GM19463 (cell line): ENCODE measurements around the gene SOX6.
"Not testable (repeated sequence)": the region's sequence is repeated elsewhere in the genome, so short reads cannot be mapped to it uniquely, and the experiment has no call there.

ENCODE experiments used
- ATAC-seq: cut with Tn5 transposase; IDR thresholded peaks from one replicate; pipeline ENCODE4 v1.9.1; 2021; ENCODE audit warnings: mild to moderate bottlenecking, moderate library complexity; ENCODE audit not compliant: unreplicated experiment

The SOX6 gene

GRCh38 chr11:16157327-16157726 is 199.0 kb downstream of the SOX6 start:
- no peak for ATAC-seq

GRCh38 chr11:16155448-16155847 is 200.9 kb downstream of the SOX6 start:
- no peak for ATAC-seq

GRCh38 chr11:16154715-16155396 is 201.5 kb downstream of the SOX6 start:
- no peak for ATAC-seq

GRCh38 chr11:16153951-16154350 is 202.4 kb downstream of the SOX6 start:
- ATAC-seq, result no peak

GRCh38 chr11:16151138-16151537 is 205.2 kb downstream of the SOX6 start:
- no peak for ATAC-seq

GRCh38 chr11:16149476-16149875 is 206.9 kb downstream of the SOX6 start:
- ATAC-seq, result no peak

GRCh38 chr11:16148301-16148931 is 207.9 kb downstream of the SOX6 start:
- ATAC-seq, result no peak

- ATAC-seq, result not testable (repeated sequence)
These were observed 209.4 kb downstream of the SOX6 start for GRCh38 chr11:16146980-16147379.

- ATAC-seq, result not testable (repeated sequence)
These were observed 214.7 kb downstream of the SOX6 start for GRCh38 chr11:16141614-16142013.

GRCh38 chr11:16141162-16141561 is 215.2 kb downstream of the SOX6 start:
- not testable (repeated sequence) for ATAC-seq

- ATAC-seq, result no peak
These were observed 219.5 kb downstream of the SOX6 start for GRCh38 chr11:16136792-16137390.

GRCh38 chr11:16133867-16134266 is 222.5 kb downstream of the SOX6 start:
- ATAC-seq, result no peak

GRCh38 chr11:16127732-16128131 is 228.6 kb downstream of the SOX6 start:
- no peak for ATAC-seq

GRCh38 chr11:16126362-16126761 is 230.0 kb downstream of the SOX6 start:
- no peak for ATAC-seq

- ATAC-seq, result no peak
These were observed 230.6 kb downstream of the SOX6 start for GRCh38 chr11:16125796-16126195.

- no peak for ATAC-seq
These were observed 232.0 kb downstream of the SOX6 start for GRCh38 chr11:16124390-16124789.

- no peak for ATAC-seq
These were observed 234.5 kb downstream of the SOX6 start for GRCh38 chr11:16121853-16122252.

GRCh38 chr11:16120008-16120407 is 236.3 kb downstream of the SOX6 start:
- ATAC-seq, result no peak

- ATAC-seq, result no peak
These were observed 238.2 kb downstream of the SOX6 start for GRCh38 chr11:16117989-16118756.

- ATAC-seq, result no peak
These were observed 241.1 kb downstream of the SOX6 start for GRCh38 chr11:16114978-16115871.

- no peak for ATAC-seq
These were observed 241.9 kb downstream of the SOX6 start for GRCh38 chr11:16114431-16114830.
